Measurements from ENCODE around the gene MAD2L2. TPM values are rescaled to one million over a fixed set of nuclear protein-coding genes. Genes with fewer than 3 reads are reported as not detected.

Gene MAD2L2
- total and polyA plus RNA-seq, 9 of the 15 experiments (the other 6 are each of a cell fraction or from before 2014, with no cell fraction given), result 12.4 to 286 (median 143) TPM

- peaks cover 25 to 38% of the 10 kb centered on the region in 2 experiments for H3K4me1 ChIP-seq (replicated peaks in 1 of 2; ENCODE audit: control insufficient read depth in 2 of 2, insufficient read depth in 2 of 2, low read length in 2 of 2)
- H3K9me3 ChIP-seq (replicated peaks; ENCODE audit: control insufficient read depth, insufficient read depth, low read depth, low read length), result no peaks in the 10 kb centered on the region
- intact Hi-C loops (cut with micrococcal nuclease) (loop anchor here (10.0 kb wide), 1 partner anchor 692 kb away; no protein-coding TSS in a partner anchor), in situ Hi-C loops (cut with MboI) (no loop called here)
- no peak overlapping the region for H3K4me3 ChIP-seq
- no TSS peak for BruUV-seq (replicated peaks)
- H4K20me1 ChIP-seq (replicated peaks; ENCODE audit: control insufficient read depth, insufficient read depth, low read length), result no peaks in the 10 kb centered on the region
- peak overlapping the region in 1 of 2 experiments; percentile 54; a peak in 2 of 4 replicates for H3K9ac ChIP-seq (ENCODE audit: insufficient read depth in 1 of 2, low read depth in 2 of 2, low read length in 2 of 2)
- 79% methylated on average over 4 of the region's 4 CpGs for WGBS (ENCODE audit: insufficient coverage, low coverage, missing lambda C conversion rate)
- ChIA-PET POLR2A (interaction anchor here (0.6 to 1.2 kb wide), 5 partner anchors 10 to 56 kb away, joined by 3 read pairs; no protein-coding TSS in a partner anchor), CTCF (ENCODE audit: low intra/inter-chr PET ratio) (no interaction called here)
- no peaks in the 10 kb centered on the region for H3K36me3 ChIP-seq (ENCODE audit: control insufficient read depth, insufficient read depth, low read length)
- FAIRE-seq (no peak), ATAC-seq (no peak), DNase-seq (ENCODE audit: extremely low read depth in 1 of 4, low spot score in 3 of 4) (no peak)
- no peak overlapping the region for H2AFZ ChIP-seq (ENCODE audit: low read depth, low read length)
- H3K4me2 ChIP-seq (ENCODE audit: insufficient read depth, low read length), result no peak overlapping the region
- H3K9me1 ChIP-seq (ENCODE audit: control insufficient read depth, insufficient read depth, low read length), result peaks cover 5% of the 10 kb centered on the region
- no peaks in the 10 kb centered on the region for H3K27me3 ChIP-seq (ENCODE audit: control insufficient read depth in 2 of 2, insufficient read depth in 2 of 2, low read length in 2 of 2)
- no peaks in the 10 kb centered on the region for H3K79me2 ChIP-seq (ENCODE audit: control insufficient read depth, insufficient read depth, low read length)
- H3K27ac ChIP-seq (ENCODE audit: extremely low read depth, low read depth, low read length), result no peak overlapping the region
- TF ChIP-seq ID3 (CRISPR knock-in tag; IDR thresholded peaks at IDR 0.05), result no peak
- TF ChIP-seq ID3 (tag; IDR thresholded peaks at IDR 0.05), result 0 out of 2 replicates have a peak, but pooled peaks have one; percentile 20
- no peak for TF ChIP-seq PATZ1 (CRISPR knock-in tag; IDR thresholded peaks at IDR 0.05; ENCODE audit: borderline replicate concordance)
- TF ChIP-seq NR2C1 (IDR thresholded peaks at IDR 0.05), result peak; percentile 87
- TF ChIP-seq NR2C1 (tag; IDR thresholded peaks at IDR 0.05), result peak; percentile 83
- TF ChIP-seq NR2C2 (CRISPR knock-in tag; IDR thresholded peaks at IDR 0.05), result no peak
- peak; percentile 56; the same call in 1 of the 2 replicates for TF ChIP-seq NR2C2 (tag; IDR thresholded peaks at IDR 0.05)
- TF ChIP-seq PHTF2 (CRISPR knock-in tag; IDR thresholded peaks at IDR 0.05), result no peak
- TF ChIP-seq ZBTB40 (IDR thresholded peaks at IDR 0.05), result peak; percentile 98
- peak; percentile 99 for TF ChIP-seq ZBTB40 (CRISPR knock-in tag; IDR thresholded peaks at IDR 0.05)
- TF ChIP-seq ZKSCAN1 (IDR thresholded peaks at IDR 0.05; ENCODE audit: low read depth, low read length), result peak; percentile 29; the same call in 1 of the 2 replicates
- TF ChIP-seq KDM1A (IDR thresholded peaks at IDR 0.05), result peak in 1 of 2 experiments; percentile 28; a peak in 2 of 4 replicates
Observed at GRCh38 chr1:11727119-11727518, 46.2 kb upstream of the MAD2L2 start.
